HG02763 (cell line): ENCODE results near the gene IGF2.

Experiments used
- ATAC-seq: cut with Tn5 transposase; IDR thresholded peaks from one replicate; pipeline ENCODE4 v1.9.1; 2021; ENCODE audit warnings: mild to moderate bottlenecking, moderate library complexity; ENCODE audit not compliant: unreplicated experiment

IGF2 gene

GRCh38 chr11:2093575-2094353 is 45.4 kb downstream of the IGF2 start:
- ATAC-seq = no peak

DNA sequence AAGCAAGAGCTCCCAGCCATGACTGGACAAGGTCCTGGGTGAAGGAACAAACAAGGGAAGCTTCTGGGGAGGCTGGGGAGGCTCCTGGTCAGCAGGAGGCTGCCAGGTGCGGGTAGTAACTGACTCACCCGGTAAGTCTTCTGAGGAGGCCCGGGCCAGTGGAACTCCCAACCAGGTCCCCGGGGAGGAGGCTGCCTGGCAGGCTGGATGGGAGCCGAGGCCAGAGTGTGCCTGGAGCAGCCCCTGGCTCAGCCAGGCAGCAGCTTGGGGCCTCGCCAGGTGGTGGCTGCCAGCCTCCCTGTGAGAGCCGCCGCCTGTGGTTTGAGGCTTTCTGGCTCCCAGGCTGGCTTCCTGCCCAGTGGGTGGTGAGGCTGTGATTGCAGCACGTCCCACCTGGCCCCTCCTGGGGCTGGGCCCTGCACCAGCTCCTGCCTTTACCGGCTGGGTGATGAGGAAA is 46.2 kb downstream of the IGF2 start:
- ATAC-seq = no peak

DNA sequence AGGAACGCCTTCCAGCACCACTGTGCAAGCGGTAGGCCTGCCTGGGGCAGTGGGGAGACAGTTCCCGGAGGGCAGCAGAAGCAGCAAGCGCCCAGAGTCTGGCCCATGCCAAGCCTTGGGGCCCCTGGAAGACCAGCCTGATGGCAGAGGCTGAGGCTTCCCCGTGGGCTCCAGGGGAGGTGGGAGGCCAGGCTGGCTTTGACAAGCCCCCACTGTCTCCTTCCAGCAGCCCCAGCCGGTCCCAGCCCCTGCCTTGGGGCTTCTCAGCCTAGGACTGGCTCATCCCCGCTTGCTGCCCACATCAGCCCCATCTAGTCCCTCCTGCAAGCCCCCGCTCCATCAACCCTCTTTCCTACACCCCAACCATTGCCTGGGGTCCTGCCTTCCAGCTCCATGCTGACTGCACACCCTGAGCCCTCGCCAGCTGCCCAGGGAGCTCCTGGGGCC is 46.7 kb downstream of the IGF2 start:
- ATAC-seq = no peak

- no peak for ATAC-seq
Observed at GRCh38 chr11:2091786-2092463, 47.3 kb downstream of the IGF2 start.

- no peak for ATAC-seq
Observed at GRCh38 chr11:2091112-2091746, 48.0 kb downstream of the IGF2 start.

- no peak for ATAC-seq
Observed at GRCh38 chr11:2090172-2091111, 48.7 kb downstream of the IGF2 start.

GRCh38 chr11:2089536-2090165 is 49.5 kb downstream of the IGF2 start:
- no peak for ATAC-seq

DNA sequence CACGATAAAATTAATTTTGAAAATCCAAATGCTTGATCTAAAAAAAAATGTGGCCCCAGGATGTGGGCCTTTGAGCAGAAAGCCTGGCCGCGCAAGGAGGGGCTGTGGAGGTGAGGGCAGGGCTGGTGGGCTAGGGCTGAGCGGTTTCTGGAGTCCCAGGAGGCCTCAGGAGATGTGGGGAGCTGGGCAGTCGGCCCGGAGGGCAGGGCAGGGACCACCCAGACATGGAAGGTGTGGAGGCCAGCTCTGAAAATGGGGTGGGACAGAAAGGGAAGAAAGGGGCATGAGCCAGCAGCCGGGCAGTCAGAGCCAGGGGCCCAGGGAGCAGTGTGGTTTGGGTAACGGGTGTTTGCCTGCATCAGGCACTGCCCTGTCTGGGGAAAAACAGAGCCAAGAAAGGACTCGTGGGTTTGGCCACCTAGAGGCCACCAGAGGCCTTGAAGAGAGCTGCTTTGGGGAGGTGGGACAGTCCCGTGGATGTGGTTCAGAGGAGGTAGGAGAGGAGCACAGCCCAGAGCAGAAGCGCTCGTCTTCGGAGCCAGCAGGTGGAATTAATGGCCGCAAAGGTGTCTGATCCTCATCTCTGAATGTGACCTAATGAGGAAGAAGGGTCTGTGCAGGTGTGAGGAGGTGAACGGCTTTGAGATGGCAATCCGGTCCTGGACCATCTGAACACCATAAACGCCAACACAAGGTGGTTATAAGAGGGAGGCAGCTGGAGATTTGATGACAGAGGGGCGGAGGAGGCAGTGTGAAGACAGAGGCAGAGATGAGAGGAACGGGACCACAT is 50.2 kb downstream of the IGF2 start:
- ATAC-seq = no peak

DNA sequence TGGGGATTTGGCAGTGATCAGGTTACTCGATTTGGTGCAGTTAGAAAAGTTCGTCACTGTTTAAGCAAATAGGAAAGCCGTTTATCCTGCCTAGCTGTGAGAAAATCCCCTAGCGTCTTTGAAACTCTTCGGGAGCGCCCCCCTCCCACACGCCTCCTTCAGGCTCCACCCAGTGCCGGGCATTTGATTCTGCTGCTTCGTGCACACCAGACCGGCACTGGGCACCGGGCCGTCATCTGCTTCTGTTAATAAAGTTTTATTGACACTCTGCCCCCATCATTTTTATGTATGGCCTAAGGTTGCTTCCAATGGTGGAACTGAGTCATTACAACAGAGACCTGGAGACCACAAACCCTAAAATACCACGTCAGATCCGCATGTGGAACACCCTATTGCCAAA is 50.9 kb downstream of the IGF2 start:
- ATAC-seq = no peak

GRCh38 chr11:2086239-2087040 is 52.7 kb downstream of the IGF2 start:
- no peak for ATAC-seq

GRCh38 chr11:2085251-2086066 is 53.7 kb downstream of the IGF2 start:
- no peak for ATAC-seq

- ATAC-seq = no peak
Observed at GRCh38 chr11:2084721-2085120, 54.5 kb downstream of the IGF2 start.
